Measurements from ENCODE around the gene FAM20C.
"Not testable (repeated sequence)": the region's sequence is repeated elsewhere in the genome, so short reads cannot be mapped to it uniquely, and the experiment has no call there.

The FAM20C gene

GRCh38 chr7:235576-236395 lies 43.4 kb downstream of the FAM20C start:
- FAIRE-seq (no peak), DNase-seq (ENCODE audit: insufficient read length, low spot score) (no peak)

GRCh38 chr7:236967-237366 lies 44.6 kb downstream of the FAM20C start:
- no peak for DNase-seq (ENCODE audit: insufficient read length, low spot score)
- FAIRE-seq: no peak

DNA sequence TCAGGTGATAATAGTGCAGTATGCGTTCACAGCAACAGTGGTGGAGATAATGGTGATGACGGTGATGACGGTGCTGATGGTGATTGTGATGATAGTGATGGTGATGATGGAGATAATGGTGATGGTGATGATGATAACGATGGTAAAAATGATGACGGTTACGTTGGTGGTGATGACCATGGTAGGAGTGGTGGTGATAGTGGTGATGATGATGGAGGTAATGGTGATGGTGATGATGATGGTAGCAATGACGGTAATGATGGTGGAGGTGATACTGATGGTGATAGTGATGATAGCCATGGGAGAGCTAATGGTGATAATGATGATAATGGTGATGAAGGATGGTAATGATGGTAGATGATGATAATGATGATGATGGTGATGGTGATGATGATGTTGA lies 45.0 kb downstream of the FAM20C start:
- DNase-seq (ENCODE audit: insufficient read length, low spot score): no peak
- FAIRE-seq: no peak

- no peak for DNase-seq (ENCODE audit: insufficient read length, low spot score)
- no peak for FAIRE-seq
These were observed 47.8 kb downstream of the FAM20C start for GRCh38 chr7:240146-240676.

DNA sequence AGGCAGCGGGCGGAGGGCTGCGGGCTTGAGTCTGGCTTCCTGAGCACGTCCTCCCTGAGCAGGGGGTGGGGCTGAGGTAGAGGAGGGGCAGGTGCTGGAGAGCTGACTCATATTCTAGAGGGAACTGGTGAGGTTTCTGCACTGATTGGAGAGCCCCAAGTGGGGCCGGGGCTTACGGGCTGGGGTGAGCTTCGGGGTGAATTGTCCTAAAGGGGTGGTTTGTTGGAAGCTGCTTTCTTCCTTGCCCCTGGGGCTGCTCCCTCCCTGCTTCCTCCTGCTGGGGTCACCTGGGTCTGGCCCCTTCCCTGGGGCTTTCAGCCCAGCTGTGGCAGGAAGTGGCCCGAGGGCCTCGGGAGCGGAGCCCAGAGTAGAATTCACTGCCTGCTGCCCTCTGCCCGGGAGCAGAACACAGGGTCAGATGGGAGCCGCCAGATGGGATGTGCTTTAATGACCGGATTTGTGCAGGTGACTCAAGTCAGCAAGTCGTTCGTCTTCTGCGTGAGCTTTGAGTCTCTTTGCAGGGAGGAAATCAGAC lies 48.6 kb downstream of the FAM20C start:
- FAIRE-seq (no peak), DNase-seq (ENCODE audit: insufficient read length, low spot score) (no peak)

DNA sequence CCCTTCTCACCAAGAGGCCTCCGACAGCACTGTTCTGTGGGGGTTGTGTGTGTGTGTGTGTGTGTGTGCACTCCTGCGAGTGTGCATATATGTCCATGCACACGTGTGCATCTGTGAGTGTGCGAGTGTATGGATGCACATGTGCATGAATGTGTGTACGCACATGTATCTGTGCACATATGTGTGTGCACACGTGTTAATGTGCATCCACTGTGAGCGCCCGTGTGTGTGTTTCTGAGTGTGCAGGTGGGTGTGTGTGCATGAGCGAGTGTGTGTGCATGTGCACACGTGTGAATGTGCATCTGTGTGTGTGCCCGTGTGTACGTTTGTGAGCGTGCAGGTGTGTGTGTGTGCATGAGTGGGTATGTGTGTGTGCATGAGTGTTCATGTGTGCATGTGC lies 49.1 kb downstream of the FAM20C start:
- no peak for FAIRE-seq
- no peak for DNase-seq (ENCODE audit: insufficient read length, low spot score)

DNA sequence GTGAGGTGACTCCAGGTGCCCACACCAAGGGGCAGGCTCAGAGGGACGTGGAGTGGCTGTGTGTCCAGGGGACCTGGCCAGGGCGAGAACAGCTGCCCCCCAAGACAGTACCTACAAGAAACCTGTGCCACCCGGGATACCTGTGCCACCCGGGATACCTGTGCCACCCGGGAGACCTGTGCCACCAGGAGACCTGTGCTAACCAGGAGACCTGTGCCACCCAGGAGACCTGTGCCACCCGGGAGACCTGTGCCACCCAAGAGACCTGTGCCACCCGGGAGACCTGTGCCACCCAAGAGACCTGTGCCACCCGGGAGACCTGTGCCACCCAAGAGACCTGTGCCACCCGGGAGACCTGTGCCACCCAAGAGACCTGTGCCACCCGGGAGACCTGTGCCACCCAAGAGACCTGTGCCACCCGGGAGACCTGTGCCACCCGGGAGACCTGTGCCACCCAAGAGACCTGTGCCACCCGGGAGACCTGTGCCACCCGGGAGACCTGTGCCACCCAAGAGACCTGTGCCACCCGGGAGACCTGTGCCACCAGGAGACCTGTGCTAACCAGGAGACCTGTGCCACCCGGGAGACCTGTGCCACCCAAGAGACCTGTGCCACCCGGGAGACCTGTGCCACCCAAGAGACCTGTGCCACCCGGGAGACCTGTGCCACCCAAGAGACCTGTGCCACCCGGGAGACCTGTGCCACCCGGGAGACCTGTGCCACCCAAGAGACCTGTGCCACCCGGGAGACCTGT lies 50.6 kb downstream of the FAM20C start:
- not testable (repeated sequence) for FAIRE-seq; DNase-seq (ENCODE audit: insufficient read length, low spot score)

DNA sequence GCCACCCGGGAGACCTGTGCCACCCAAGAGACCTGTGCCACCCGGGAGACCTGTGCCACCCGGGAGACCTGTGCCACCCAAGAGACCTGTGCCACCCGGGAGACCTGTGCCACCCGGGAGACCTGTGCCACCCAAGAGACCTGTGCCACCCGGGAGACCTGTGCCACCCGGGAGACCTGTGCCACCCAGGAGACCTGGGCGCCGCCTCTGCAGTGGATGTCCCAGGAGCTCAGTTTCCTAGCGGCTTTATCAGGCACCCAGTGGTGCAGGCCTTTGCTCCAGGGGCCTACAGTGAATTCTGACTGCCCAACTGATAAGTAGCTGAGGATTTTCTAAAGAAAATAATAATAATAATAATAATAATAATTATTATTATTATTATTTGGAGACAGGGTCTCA lies 51.2 kb downstream of the FAM20C start:
- FAIRE-seq; DNase-seq (ENCODE audit: insufficient read length, low spot score): not testable (repeated sequence)

DNA sequence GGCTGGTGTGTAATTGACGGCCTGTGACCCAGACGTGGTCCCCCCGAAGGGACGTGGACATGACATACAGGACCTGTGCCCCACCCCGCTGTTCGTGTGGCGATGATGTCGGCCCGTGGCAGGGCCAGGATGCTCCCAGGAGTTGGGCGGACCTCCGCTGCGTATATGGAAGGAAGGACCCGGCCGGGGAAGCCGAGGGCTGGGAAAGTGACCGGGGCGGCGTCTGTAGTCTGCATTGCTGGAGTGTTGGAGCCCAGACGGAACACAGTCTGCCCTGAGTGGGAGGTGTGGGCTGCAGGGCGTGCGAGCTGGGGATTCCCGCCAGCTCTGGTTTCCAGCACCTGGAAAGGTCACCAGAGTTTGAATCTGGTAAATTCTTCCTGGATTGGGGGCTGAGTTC lies 52.6 kb downstream of the FAM20C start:
- FAIRE-seq: no peak
- DNase-seq (ENCODE audit: insufficient read length, low spot score): no peak

DNA sequence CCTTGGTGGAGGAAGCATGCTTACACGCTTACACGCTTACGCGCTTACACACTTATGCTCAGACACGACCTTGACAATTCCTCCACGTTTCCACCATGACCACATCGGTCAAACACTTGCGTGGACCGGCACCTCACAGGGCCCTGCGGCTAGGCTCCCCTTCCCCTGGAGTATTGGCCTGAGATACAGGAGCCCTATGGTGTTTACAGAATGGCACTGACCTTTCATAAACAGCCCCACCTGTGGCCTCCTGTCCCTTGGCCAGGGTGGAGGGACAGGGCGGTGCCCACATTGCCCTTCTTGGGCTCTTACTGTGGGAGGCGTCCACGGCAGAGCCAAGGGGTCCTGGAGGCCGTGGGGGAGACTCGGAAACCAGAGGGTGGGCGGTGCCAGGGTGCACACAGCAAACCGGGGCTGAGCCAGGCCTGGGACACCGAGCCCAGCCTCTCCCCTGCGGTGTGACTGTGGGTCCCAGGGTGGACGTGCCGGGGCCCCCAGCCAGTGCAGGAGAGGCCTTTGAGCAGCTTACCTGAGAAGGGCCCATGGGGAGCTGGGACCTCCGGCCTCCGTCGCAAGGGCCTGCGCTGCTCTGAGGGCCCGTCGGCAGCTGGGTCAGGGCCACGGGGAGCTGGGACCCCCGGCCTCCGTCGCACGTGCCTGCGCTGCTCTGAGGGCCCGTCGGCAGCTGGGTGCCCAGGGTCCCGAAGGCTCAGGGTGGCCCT lies 53.4 kb downstream of the FAM20C start:
- no peak for DNase-seq (ENCODE audit: insufficient read length, low spot score)

DNA sequence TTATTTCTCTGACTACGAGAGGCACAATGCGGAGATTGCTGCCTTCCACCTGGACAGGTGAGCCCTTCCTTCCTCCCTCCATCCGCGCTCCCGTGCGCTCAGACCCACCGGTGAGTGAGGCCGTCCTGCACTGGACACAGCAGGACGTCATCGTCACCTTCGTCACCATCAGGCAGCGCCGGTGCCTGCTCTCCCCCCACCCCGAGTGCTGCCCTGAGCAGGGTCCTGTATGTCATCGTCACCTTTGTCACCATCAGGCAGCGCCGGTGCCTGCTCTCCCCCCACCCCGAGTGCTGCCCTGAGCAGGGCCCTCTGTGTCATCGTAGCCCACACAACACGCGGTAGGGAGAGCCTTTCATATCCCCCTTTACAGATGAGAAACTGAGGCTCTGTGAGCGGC lies 54.1 kb downstream of the FAM20C start:
- FAIRE-seq: no peak
- no peak for DNase-seq (ENCODE audit: insufficient read length, low spot score)

More for the DNA sequence above, 53.4 kb downstream of the FAM20C start:
- FAIRE-seq: no peak

GRCh38 chr7:247181-247580 lies 54.8 kb downstream of the FAM20C start:
- no peak for FAIRE-seq

GRCh38 chr7:247636-248035 lies 55.3 kb downstream of the FAM20C start:
- DNase-seq (ENCODE audit: insufficient read length, low spot score) (no peak), FAIRE-seq (no peak)

More at GRCh38 chr7:247181-247580, 54.8 kb downstream of the FAM20C start:
- DNase-seq (ENCODE audit: insufficient read length, low spot score): no peak

DNA sequence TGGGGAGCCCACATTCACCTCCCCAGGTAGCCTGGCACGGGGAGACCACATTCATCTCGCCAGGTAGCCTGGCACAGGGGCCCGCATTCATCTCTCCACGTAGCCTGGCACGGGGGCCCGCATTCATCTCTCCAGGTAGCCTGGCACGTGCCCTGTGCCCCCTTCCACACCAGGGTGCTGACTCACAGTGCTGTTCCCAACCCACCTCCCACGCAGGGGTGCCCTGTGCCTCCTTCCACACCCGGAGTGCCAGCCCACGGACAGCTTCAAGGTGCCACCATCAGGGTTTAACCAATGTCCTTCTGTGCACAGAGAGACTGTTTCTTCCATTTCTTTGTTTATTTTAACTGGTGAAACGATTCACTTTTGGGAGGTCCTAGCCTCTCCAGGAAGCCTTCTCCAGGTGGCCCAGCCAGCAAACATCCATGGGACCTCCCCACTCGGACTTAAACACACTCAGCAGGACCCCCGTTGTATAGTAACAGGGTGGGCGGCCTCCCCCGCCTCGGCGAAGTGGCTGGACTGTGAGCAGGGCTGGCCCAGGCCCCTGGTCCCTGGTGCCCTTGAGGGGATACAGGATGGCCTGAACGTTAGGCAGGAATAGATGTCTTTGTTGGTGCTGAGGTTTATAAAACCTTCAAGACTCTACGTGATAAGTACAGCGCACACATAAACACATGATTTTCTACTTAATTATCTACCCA lies 56.5 kb downstream of the FAM20C start:
- DNase-seq (ENCODE audit: insufficient read length, low spot score) (no peak), FAIRE-seq (no peak)

- FAIRE-seq (no peak), DNase-seq (ENCODE audit: insufficient read length, low spot score) (no peak)
These were observed 57.6 kb downstream of the FAM20C start for GRCh38 chr7:249989-250388.

- FAIRE-seq (no peak), DNase-seq (ENCODE audit: insufficient read length, low spot score) (no peak)
These were observed 58.2 kb downstream of the FAM20C start for GRCh38 chr7:250523-250922.

GRCh38 chr7:251005-251404 lies 58.6 kb downstream of the FAM20C start:
- FAIRE-seq: no peak
- DNase-seq (ENCODE audit: insufficient read length, low spot score): no peak

- FAIRE-seq (no peak), DNase-seq (ENCODE audit: insufficient read length, low spot score) (no peak)
These were observed 59.2 kb downstream of the FAM20C start for GRCh38 chr7:251446-252175.

- FAIRE-seq (no peak), DNase-seq (ENCODE audit: insufficient read length, low spot score) (no peak)
These were observed 60.0 kb downstream of the FAM20C start for GRCh38 chr7:252216-252965.
